ENCODE data around the gene MAP4K4.

MAP4K4 gene

DNA sequence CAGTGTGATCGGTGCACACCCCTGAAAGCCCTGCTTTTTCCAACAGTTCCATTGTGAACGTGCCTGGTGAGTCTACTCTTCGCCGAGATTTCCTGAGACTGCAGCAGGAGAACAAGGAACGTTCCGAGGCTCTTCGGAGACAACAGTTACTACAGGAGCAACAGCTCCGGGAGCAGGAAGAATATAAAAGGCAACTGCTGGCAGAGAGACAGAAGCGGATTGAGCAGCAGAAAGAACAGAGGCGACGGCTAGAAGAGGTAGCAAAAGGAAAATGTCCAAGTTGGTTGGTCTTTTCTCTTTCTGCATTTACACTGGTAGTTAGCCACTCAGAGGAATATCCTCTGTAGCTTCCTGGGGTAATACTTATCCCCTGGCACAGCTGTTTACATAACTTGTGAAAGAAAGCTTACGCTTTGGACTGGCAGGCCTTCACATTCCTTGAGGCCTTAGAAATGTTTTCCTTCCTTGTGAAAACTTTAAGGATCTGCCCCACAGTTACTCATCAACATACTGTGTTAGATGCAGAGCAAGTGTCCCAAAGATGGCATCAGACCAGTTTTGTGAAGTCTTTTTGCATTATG lies 146.6 kb downstream of the MAP4K4 start:
- no peak for DNase-seq

GRCh38 chr2:101846973-101847372 lies 149.5 kb downstream of the MAP4K4 start:
- no peak for DNase-seq

DNA sequence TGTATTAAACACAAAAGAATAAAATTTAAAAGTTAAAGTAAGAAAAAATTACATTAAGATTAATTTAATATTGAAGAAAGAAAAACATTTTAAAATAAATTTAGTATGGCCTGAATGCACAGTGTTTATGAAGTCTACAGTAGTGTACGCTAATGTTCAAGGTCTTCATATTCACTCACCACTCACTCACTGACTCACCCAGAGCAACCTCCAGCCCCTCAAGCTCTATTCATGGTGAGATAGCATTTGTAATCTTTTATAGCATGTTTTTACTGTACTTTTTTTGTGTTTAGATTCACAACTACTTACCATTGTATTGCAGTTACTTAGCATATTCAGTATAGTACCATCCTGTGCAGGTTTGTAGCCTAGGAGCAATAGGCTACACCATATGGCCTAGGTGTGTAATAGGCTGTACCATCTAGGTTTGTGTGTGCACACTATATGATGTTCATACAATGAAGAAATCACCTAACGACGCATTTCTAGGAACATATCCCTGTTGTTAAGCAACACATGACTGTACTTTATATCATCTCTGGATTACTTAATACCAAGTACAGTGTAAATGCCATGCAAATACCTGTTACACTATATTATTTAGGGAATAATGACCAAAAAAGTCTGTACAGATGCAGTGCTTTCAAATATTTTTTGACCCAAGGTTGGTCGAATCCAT lies 150.3 kb downstream of the MAP4K4 start:
- DNase-seq = no peak

- DNase-seq = no peak
Measured at GRCh38 chr2:101848769-101849410, 151.4 kb downstream of the MAP4K4 start.

DNA sequence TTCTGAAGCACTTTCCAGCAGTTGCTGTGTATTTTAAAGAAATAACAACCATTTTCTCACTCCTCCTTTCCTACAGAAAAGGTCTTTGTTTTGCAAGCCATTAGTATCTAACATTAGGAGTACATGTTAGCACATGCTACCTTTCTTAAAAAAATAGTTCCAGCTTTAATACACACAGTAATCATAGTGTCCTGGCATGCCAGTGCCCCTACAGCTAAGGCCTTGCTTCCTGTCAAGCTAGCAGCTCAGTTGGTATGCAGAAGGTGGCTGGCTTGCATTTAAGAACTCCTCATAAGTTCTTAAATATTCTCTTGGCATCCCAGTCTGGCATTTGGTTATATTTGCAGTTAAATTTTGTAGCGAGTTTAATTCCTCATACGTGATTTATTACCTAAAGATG lies 152.9 kb downstream of the MAP4K4 start:
- no peak for DNase-seq

DNA sequence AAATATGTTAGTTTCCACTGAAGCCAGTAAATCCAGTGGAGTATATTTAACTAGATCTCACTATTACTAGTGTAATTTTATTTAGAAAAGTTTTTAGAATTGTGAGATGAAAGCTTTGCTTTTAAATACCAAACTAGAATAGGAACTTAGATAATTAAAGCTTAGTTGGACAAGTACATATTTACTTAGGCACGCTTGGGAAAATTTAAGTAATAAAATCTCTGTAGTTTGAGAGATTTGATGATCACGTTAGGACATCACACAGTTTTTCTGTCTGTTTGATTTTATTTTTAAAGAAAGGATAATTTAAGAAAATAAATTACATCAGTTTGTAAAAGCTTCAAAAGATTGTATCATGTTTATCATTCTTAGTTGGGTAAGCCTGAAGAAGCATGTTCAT lies 153.5 kb downstream of the MAP4K4 start:
- DNase-seq = no peak

DNA sequence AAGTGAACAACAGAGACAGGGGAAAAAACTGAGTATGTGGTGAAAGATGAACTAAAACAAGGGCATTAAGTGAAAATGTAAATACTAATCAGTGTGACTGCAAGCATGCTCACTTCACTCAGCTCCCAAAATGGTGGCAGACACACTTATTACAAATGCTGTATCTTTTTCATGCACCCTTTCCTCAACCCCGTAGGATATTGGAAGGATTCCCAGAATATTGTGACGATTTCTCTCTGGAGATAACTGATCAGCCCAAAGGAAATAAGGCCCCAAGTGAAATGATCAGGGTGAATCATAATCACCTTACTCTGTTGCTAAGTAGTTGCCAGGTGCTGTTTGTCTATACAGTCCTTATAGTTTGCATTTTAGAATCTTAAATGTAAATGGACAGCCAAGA lies 155.3 kb downstream of the MAP4K4 start:
- DNase-seq = no peak

DNA sequence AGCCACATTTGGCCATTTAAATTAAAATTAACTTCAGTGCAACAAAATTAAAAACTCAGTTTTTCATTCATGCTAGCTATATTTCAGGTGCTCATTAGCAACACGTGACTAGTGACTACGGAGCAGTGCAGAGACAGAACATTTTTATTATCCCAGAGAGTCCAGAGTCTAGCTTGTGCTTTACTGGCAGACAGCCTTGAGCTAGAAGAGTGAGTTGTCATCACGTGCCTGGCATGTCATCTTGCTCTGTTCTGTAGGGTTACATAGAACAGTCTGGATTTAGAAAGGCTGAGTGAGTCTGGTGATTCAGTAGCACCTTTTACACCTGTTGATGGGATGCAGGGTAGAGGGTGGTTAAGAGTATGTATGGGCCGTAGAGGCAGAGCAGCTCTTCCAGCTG lies 157.4 kb downstream of the MAP4K4 start:
- DNase-seq = no peak

DNA sequence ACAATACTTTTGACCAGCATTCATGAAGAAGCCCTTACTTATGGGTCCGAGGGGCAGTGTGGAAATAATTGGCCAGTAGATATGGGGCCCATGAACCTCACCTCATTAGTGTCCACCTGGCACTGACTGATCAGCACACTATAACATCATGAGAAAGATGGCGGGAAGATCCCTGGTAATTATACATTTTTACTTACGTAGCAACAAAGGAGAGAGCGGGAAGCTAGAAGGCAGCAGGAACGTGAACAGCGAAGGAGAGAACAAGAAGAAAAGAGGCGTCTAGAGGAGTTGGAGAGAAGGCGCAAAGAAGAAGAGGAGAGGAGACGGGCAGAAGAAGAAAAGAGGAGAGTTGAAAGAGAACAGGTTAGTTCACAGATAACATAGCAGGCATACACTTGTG lies 158.3 kb downstream of the MAP4K4 start:
- DNase-seq = no peak

GRCh38 chr2:101858246-101858645 lies 160.7 kb downstream of the MAP4K4 start:
- DNase-seq = no peak

GRCh38 chr2:101858910-101859309 lies 161.4 kb downstream of the MAP4K4 start:
- no peak for DNase-seq

- no peak for DNase-seq
Measured at GRCh38 chr2:101859604-101860003, 162.1 kb downstream of the MAP4K4 start.

- no peak for DNase-seq
Measured at GRCh38 chr2:101860157-101860556, 162.7 kb downstream of the MAP4K4 start.

DNA sequence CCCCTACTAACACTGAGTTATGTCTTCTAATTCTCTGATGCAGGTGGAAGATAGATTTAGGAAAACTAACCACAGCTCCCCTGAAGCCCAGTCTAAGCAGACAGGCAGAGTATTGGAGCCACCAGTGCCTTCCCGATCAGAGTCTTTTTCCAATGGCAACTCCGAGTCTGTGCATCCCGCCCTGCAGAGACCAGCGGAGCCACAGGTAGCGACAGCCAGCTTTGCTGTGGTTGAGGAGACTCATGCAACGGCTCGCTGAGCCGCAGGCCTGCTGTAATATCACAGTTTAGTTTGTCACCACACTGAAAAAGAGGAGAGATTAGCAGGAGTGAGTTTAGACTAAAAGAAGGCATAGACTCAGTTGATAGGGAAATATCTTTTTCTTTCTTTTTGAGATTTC lies 163.3 kb downstream of the MAP4K4 start:
- no peak for DNase-seq

DNA sequence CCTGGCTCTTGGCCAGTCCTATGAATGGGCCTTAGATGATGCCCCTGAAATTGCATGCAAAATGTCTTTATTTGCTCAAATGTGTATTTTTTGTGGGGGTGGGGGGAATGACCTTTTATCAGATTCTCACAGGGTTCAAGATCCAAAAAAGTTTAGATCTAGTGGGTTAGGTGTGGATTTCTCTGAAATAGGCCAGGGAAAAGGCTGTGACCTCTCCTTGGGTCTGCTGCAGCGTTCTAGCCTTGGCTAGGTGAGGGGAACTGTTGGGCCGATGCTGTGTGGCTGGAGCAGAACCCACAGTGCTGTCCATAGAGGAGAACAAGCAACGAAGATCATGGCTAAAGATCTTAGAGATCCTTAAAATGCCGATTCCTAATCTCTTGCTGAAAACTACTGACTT lies 163.9 kb downstream of the MAP4K4 start:
- no peak for DNase-seq

GRCh38 chr2:101863534-101863933 lies 166.0 kb downstream of the MAP4K4 start:
- DNase-seq = no peak

GRCh38 chr2:101864426-101864825 lies 166.9 kb downstream of the MAP4K4 start:
- DNase-seq = no peak

- DNase-seq = no peak
Measured at GRCh38 chr2:101868525-101868924, 171.0 kb downstream of the MAP4K4 start.

DNA sequence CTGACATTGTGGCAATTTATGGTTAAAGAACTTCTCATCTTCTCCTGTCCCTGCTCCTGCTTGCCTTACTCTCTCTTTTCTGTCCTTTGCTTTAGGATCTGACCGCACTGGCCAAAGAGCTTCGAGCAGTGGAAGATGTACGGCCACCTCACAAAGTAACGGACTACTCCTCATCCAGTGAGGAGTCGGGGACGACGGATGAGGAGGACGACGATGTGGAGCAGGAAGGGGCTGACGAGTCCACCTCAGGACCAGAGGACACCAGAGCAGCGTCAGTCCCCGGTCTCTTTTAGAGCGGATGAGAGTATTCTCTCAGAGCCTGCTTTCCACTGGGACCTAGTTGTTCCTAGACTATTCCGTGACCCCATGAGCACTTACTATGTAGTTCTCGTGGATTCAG lies 172.0 kb downstream of the MAP4K4 start:
- no peak for DNase-seq

GRCh38 chr2:101870444-101870843 lies 172.9 kb downstream of the MAP4K4 start:
- DNase-seq = no peak

- no peak for DNase-seq
Measured at GRCh38 chr2:101871480-101871879, 174.0 kb downstream of the MAP4K4 start.

GRCh38 chr2:101872480-101872879 lies 175.0 kb downstream of the MAP4K4 start:
- DNase-seq = no peak

- no peak for DNase-seq
Measured at GRCh38 chr2:101873543-101873942, 176.0 kb downstream of the MAP4K4 start.

- DNase-seq = no peak
Measured at GRCh38 chr2:101874069-101874468, 176.6 kb downstream of the MAP4K4 start.

DNA sequence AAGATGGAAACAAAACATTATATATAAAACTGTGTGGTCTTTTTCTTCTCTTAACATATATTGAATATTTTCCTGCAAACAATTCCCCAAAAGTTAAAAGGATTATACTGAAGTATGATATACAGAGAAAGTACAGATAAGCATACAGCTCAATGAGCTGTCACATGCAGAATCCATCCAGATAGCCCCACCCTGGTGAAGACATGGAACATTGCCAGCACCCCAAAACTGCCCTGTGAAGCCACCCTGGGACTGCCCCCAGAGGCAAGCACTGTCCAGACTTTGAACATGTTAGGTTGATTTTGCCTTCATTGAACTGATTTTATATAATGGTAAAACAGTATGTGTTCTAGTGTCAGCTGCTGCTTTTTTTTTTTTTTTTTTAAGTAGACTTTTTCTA lies 182.0 kb downstream of the MAP4K4 start:
- DNase-seq = no peak

Data from CD4-positive, alpha-beta T cell treated with Interleukin-17A for 4 hours (primary cell).